KMS-11 (cell line): ENCODE measurements around the gene SMC5.

ENCODE experiments used
- H2AFZ ChIP-seq: fragments of 200-600 bp; sonication (generic); 2 replicates; pipeline ENCODE4 v1.6.1; 2016; ENCODE audit warnings: antibody characterized with exemption, mixed run types, low read depth
- H3K27ac ChIP-seq: fragments of 200-600 bp; sonication (generic); 2 replicates; pipeline ENCODE4 v1.6.1; 2016; ENCODE audit warnings: mild to moderate bottlenecking, mixed run types
- H3K27me3 ChIP-seq: fragments of 200-600 bp; sonication (generic); 2 replicates; pipeline ENCODE4 v1.6.1; 2017; ENCODE audit warnings: mild to moderate bottlenecking, low read depth, mixed run types, moderate library complexity; ENCODE audit not compliant: insufficient read depth
- H3K36me3 ChIP-seq: fragments of 200-600 bp; sonication (generic); 2 replicates; pipeline ENCODE4 v1.6.1; 2017; ENCODE audit warnings: mild to moderate bottlenecking, mixed run types; ENCODE audit not compliant: insufficient read depth
- H3K4me1 ChIP-seq: fragments of 200-600 bp; sonication (generic); 2 replicates; pipeline ENCODE4 v1.6.1; 2016; ENCODE audit warnings: mild to moderate bottlenecking, low read depth, mixed run types; ENCODE audit not compliant: poor library complexity, severe bottlenecking
- H3K4me2 ChIP-seq: fragments of 200-600 bp; sonication (generic); 2 replicates; pipeline ENCODE4 v1.7.0; 2016; ENCODE audit warnings: mild to moderate bottlenecking, mixed run types
- H3K4me3 ChIP-seq: fragments of 200-600 bp; sonication (generic); IDR thresholded peaks from 2 replicates; pipeline ENCODE4 v1.6.1; 2017; ENCODE audit warnings: low read depth, low read length, mixed read lengths; ENCODE audit not compliant: insufficient read depth
- H3K79me2 ChIP-seq: fragments of 200-600 bp; sonication (generic); 2 replicates; pipeline ENCODE4 v1.6.1; 2016; ENCODE audit warnings: low read depth, mixed run types; ENCODE audit not compliant: insufficient read depth
- H3K9ac ChIP-seq: fragments of 200-600 bp; sonication (generic); 2 replicates; pipeline ENCODE4 v1.6.1; 2016; ENCODE audit warnings: mild to moderate bottlenecking, mixed run types
- H4K20me1 ChIP-seq: fragments of 200-600 bp; sonication (generic); 2 replicates; pipeline ENCODE4 v1.6.1; 2016; ENCODE audit warnings: mild to moderate bottlenecking, mixed run types; ENCODE audit not compliant: insufficient read depth
- CTCF ChIP-seq: fragments of 200-600 bp; sonication (generic); conservative IDR thresholded peaks from 2 replicates; pipeline ENCODE4 v1.6.1; 2017; ENCODE audit warnings: low read depth, mild to moderate bottlenecking, antibody characterized with exemption, low read length, moderate library complexity, mixed read lengths

Gene SMC5

GRCh38 chr9:70367305-70367930, 108.6 kb downstream of the SMC5 start:
- no peaks in the 10 kb centered on the region for H3K27me3 ChIP-seq
- H3K4me3 ChIP-seq: no peak overlapping the region
- no peak overlapping the region for H3K4me2 ChIP-seq
- H3K79me2 ChIP-seq: no peaks in the 10 kb centered on the region
- no peaks in the 10 kb centered on the region for H3K36me3 ChIP-seq
- H3K9ac ChIP-seq: no peak overlapping the region
- H4K20me1 ChIP-seq: no peaks in the 10 kb centered on the region
- H3K4me1 ChIP-seq: no peaks in the 10 kb centered on the region
- no peak overlapping the region for H2AFZ ChIP-seq
- no peak for TF ChIP-seq CTCF
- H3K27ac ChIP-seq: no peak overlapping the region

GRCh38 chr9:70374962-70375618, 116.3 kb downstream of the SMC5 start:
- Histone ChIP-seq H3K4me2 (no peak overlapping the region), H3K79me2 (no peaks in the 10 kb centered on the region), H2AFZ (no peak overlapping the region), H3K9ac (no peak overlapping the region), H3K27me3 (no peaks in the 10 kb centered on the region), H3K36me3 (no peaks in the 10 kb centered on the region), H4K20me1 (no peaks in the 10 kb centered on the region), H3K27ac (no peak overlapping the region), H3K4me3 (no peak overlapping the region), H3K4me1 (no peaks in the 10 kb centered on the region)
- no peak for TF ChIP-seq CTCF

DNA sequence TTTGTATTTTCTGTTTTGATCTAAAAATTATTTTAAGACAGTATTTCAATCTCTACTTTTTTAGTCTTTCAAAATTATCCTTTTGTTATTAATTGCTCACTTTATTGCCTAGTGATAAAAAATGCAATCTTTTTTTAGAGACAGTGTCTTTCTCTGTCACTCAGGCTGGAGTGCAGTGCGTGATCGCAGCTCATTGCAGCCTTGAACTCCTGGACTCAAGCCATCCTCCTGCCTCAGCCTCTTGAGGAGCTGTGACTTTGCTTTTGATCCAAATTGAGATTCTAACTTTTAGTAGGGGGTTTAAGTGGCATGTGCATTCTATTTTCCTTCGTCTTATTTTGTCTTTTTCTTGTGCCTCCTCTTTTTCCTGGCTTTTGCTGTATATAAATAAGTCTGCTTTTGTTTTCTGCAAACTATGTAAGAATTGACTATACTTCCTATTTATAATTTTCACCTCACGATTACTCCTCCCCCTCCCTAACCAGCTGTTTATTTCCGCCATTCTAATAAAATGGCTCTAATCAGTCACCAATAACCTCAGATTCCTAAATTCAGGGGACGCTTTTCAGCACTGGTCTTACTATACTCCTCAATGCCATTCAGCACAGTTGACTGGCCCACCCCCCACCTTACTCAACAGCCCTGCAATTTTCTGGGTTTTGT, 123.4 kb downstream of the SMC5 start:
- no peak for TF ChIP-seq CTCF
- Histone ChIP-seq H3K27ac (no peak overlapping the region), H4K20me1 (no peaks in the 10 kb centered on the region), H3K79me2 (no peaks in the 10 kb centered on the region), H3K9ac (no peak overlapping the region), H3K4me2 (no peak overlapping the region), H3K36me3 (no peaks in the 10 kb centered on the region), H3K4me3 (no peak overlapping the region), H2AFZ (no peak overlapping the region), H3K27me3 (no peaks in the 10 kb centered on the region), H3K4me1 (no peaks in the 10 kb centered on the region)

DNA sequence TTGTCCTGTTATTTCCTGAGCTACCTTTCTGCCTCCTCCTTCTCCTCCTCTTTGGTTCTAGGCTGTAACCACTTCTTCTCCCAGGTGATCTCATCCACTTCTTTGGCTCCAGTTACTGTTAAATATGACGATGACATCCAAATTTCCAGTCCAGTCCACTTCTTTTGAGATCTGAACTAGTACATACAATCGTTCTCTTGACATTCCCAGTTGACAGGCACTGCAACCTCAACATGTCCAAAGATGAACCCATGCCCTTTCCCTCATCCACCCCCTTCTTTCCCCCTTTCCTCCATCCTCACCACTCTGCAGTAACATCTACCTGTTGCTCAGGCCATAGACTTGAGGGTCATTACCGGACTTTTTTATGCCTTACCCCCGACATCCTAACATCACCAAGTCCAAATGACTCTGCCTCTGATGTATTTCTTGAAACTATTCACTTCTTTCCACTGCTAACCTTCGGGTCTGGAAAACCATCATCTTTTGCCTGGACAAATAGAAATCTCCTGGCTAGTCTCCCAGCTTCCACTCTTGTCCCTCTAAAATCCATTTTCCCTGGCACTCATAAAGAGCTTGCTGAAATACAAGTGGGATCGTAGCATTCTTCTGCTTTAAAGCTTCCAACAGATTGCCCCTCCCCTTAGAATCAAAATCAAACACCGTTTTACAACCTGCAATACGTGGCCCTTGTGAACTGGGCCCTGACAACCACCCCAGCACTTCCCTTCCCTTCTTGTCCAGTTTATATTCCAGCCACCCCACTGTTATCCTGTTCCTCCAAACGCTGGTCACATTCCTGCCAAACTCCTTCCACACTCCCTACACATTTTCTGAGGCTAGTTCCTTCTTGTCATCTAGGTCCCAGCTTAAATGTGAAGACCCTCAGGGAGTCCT, 124.2 kb downstream of the SMC5 start:
- H3K9ac ChIP-seq: no peak overlapping the region
- H3K4me2 ChIP-seq: no peak overlapping the region
- H4K20me1 ChIP-seq: no peaks in the 10 kb centered on the region
- no peak for TF ChIP-seq CTCF
- no peak overlapping the region for H3K4me3 ChIP-seq
- no peaks in the 10 kb centered on the region for H3K36me3 ChIP-seq
- no peaks in the 10 kb centered on the region for H3K4me1 ChIP-seq
- H2AFZ ChIP-seq: no peak overlapping the region
- no peak overlapping the region for H3K27ac ChIP-seq
- no peaks in the 10 kb centered on the region for H3K27me3 ChIP-seq
- H3K79me2 ChIP-seq: no peaks in the 10 kb centered on the region
